Measurements from ENCODE around the gene PODXL.

The PODXL gene

GRCh38 chr7:131556053-131556908, at the start of gene PODXL:
TSS of gene PODXL (minus strand) at chr7:131556628. CDS start at chr7:131556359, 269 bp downstream.
- no peak for FAIRE-seq

DNA sequence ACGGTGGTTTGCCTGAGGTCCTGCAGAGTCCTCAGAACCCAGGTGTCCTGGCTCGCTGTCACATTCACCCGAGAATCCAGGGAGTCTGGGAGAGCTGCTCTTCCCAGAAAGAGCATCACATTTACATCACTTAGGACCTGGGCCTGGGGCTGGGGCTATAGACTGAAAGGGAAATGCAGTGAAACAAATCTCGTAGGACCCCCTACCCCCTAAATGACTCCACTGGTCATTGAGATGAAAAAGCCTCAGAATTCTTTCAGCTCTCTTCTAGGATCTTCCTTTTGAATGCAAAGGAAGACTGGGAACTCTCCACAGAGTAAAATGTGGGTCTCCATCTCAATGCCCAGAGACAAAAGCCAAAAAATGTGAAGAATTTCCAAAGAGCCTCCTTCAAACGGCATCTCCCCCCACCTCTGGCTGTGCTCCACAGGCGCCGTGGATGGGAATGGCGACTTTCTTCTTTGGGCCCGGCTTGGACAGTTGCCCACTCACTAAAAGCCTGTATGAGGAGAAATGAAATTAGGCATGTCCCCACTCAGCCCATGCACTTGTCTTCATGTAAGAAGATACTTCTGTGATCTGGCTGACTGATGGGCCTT, 49.0 kb upstream of the PODXL start:
- FAIRE-seq, result no peak

DNA sequence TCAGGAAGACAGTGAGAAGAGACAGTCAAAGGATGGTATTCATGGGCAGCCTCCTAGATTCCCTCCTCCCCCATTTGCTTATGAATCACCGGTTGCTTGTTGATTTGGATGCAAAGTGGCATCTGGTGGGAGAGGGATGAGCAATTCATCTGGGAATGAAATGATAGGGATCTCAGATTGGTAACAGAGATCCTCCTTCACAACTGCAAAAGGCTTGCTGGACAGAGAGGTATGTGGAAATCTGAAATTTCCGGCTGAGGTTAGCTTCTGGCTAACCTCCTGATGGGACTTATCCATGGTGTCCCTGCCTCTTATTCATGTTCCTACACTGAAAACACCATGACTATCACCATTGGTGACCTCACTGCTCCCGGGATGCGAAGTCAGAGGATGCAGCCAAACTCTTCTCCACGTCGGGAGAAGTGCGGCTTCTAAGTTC, 48.4 kb upstream of the PODXL start:
- FAIRE-seq, result no peak

- no peak for FAIRE-seq
Observed at GRCh38 chr7:131603932-131604331, 47.5 kb upstream of the PODXL start.

DNA sequence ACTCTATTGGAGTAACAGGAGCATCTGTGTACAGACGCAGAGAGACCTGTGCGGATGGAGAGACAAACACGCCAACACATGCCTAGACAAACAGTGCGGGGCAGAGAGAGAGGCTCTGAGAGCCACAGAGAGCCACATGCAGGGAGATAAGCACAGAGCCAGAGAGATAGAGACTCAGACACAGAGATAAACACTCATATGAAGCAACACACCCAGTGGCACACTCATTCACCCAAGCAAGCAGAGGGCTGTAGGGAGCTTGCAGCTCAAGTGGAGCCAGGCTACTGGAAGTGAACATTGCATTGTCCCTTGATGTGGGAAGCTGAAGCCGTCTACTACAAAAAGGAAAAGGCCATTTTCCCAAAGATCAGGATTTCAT, 46.6 kb upstream of the PODXL start:
- FAIRE-seq, result no peak

GRCh38 chr7:131602304-131602993, 46.0 kb upstream of the PODXL start:
- no peak for FAIRE-seq

DNA sequence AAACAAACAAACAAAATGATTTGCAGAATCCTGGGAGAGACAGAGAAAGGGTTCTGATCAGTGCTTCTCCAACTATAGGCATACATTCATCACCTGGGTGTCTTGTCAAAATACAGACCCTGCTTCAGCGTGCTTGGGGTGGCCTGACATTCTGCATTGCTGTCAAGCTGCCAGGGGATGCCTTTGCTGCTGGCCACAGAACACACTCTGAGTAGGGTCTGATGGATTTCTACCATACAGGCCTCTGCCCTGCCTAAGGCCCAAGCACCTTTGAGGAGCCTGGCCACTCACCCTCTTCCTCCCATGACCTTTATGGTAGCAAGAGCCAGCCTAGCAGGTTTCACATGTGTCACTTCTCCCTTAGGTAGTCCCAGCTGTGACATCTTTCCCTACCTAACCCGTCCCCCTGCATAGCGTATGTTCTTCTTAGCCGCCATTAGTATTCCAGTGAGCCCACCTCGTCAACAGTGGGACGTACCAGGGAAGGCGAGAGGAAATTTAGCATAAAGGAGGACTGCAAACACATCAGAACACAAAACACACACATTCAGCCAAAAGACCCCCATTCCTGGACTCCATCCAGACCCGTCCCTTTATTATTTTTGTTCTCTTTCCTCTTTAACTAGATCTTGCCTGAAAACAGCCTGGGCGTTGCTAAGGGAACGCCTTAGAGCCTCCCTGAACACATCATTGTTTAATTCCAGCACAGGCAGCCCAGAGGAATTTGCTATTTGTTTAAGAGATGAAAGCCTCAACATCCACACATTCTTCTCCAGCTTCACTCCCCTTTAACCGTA, 43.9 kb upstream of the PODXL start:
- no peak for FAIRE-seq

DNA sequence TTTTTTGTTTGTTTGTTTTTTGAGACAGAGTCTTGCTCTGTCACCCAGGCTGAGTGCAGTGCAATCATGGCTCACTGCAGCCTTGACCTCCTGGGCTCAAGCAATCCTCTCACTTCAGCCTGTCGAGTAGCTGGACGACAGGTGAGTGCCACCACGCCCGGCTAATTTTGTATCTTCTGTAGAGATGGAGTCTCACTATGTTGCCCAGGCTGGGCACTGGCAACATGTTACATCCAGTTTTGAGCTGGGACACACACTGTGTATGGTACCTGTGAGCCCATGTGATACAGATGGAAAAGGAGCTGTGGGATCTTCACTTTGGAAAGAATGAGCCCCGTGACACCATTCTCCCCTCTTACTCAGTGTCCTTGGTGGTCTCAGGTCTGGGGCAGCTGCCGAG, 40.4 kb upstream of the PODXL start:
- no peak for FAIRE-seq

- no peak for FAIRE-seq
Observed at GRCh38 chr7:131595699-131596098, 39.3 kb upstream of the PODXL start.

DNA sequence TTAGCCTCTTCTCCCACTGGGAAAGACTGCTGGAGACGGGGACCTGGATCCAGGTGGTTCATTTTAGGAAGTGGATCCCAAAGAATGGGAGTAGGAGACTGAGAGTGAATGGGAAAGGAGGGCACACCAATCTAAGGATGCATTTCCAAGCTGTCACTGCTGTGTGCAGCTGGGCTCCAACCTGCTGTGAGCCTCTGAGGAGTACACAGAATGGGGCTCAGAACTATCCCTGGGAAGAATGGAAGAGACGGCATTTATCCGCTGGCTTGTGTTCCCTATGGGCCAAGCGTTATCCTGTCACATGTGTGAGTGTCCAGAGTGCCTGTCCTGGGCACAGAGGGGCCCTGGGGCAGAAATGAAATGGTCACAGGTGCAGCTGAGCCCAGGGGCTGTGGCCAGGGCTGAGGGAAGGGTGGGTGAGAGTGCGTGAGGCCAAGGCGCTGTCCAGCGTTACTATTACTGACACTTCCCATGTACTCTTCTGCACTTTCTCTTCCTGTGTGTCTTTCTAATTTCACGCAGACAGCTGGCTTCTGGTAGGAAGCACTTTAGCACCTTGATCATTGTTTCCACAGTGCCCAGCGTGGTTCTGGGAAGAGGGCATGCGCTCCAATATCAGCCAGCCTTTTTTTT, 35.4 kb upstream of the PODXL start:
- no peak for FAIRE-seq

- no peak for FAIRE-seq
Observed at GRCh38 chr7:131587315-131587923, 31.0 kb upstream of the PODXL start.

DNA sequence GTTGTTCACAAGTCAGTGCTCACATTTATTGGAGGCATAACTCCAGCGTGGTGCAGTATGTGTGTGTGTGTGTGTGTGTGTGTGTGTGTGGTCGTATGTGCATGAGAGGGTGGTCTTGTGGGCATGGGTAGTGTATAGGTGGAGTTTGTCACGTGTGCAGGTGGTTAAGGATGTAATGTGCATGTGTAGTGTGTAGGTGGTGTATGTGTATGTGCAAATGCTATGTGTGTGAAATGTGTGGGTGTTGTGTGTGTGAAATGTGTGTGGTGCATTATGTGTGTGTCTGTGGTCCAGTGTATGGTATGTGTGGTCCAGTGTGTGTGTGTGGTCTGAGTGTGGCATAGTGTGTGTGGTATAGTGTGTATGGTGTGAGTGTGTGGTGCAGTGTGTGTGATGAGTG, 30.3 kb upstream of the PODXL start:
- no peak for FAIRE-seq

- FAIRE-seq, result no peak
Observed at GRCh38 chr7:131586259-131586658, 29.8 kb upstream of the PODXL start.

- no peak for FAIRE-seq
Observed at GRCh38 chr7:131583430-131583829, 27.0 kb upstream of the PODXL start.

- FAIRE-seq, result no peak
Observed at GRCh38 chr7:131581241-131582051, 25.0 kb upstream of the PODXL start.

DNA sequence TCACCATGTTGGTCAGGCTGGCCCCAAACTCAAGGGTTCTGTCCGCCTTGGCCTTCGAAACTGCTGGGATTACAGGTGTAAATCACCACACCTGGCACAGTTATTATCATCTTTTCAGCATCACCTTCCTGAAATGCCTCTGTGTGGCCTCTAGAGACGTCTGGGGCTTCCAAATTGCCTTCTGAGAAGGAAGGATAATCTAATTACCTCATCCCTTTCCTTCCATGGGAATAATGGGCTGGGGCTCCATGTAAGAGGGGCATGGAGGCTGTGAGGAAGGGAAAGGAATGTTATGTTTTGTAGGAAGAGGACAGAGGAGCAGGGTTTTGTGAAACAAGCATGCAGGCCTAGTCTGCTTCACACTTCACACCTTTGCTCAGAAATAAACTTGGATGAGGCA, 22.2 kb upstream of the PODXL start:
- FAIRE-seq, result no peak

DNA sequence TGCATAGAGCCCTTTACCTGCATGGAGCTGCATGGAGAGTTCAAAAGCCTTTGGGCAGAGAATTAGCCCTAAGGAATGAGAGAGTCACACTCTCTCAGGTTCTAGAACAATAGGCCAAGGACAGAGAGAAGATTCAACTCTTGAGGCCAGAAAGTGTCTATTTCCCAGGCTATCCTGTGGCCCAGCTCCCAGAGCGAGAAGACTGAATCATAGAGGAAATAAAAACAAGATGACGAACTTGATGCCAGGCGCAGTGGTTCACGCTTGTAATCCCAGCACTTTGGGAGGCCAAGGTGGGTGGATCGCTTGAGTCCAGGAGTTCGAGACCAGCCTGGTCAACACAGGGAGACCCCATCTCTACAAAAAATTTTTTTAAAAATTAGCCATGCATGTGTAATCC, 18.3 kb upstream of the PODXL start:
- FAIRE-seq, result no peak

DNA sequence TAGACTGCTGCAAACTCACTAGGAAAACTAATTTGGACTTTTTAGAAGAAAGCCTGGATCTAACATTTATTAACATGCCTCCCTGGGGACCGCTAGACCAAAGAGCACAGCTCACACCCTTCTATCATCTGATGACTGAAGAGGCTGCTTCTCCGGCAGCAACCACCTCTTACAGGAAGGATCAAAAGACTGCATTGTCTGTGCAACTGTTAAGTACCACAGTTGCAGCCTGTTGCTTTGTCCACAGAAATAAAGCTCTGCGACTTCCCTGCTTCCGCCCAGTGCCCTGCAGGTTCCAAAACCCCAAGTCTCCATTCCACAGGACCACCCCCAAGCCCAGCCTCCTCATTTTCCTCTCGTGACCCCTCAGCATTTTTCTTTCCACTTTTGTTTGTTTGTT, 14.0 kb upstream of the PODXL start:
- FAIRE-seq, result no peak

DNA sequence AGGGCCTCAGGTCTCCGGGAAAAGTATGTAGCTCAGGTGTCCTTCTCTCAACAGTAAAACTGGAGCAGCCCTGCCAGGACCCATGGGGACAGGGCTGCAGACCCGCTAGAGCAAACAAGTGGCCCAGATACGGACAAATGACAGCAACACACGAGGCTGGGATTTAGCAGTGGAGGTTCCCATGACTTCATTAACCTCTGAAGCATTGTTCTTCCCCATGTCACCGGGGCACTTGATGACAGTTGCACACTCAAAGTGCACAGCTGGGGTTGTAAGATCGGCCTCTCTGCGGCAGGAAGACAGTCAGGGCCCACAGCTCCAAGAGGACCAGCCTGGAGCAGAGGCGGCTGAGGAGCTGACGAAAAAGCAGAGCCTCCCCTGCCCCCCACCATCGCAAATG, 12.5 kb upstream of the PODXL start:
- no peak for FAIRE-seq

- FAIRE-seq, result no peak
Observed at GRCh38 chr7:131568510-131568909, 12.1 kb upstream of the PODXL start.

- no peak for FAIRE-seq
Observed at GRCh38 chr7:131564640-131565039, 8.2 kb upstream of the PODXL start.
